ENCODE measurements around the gene VWA8.
"Not testable (repeated sequence)": the region's sequence is repeated elsewhere in the genome, so short reads cannot be mapped to it uniquely, and the experiment has no call there.

VWA8 gene

DNA sequence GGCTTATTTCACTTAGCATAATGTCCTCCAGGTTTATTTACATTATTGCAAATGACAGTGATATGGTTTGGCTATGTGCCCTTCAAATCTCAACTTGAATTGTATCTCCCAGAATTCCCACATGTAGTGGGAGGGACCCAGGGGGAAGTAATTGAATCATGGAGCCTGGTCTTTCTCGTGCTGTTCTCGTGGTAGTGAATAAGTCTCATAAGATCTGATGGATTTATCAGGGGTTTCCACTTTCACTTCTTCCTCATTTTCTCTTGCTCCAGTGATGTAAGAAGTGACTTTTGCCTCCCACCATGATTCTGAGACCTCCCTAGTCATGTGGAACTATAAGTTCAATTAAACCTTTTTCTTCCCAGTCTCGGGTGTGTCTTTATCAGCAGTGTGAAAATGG is 109.6 kb downstream of the VWA8 start:
- DNase-seq (ENCODE audit: low read depth), result no peak
- TF ChIP-seq, protein P1, sequence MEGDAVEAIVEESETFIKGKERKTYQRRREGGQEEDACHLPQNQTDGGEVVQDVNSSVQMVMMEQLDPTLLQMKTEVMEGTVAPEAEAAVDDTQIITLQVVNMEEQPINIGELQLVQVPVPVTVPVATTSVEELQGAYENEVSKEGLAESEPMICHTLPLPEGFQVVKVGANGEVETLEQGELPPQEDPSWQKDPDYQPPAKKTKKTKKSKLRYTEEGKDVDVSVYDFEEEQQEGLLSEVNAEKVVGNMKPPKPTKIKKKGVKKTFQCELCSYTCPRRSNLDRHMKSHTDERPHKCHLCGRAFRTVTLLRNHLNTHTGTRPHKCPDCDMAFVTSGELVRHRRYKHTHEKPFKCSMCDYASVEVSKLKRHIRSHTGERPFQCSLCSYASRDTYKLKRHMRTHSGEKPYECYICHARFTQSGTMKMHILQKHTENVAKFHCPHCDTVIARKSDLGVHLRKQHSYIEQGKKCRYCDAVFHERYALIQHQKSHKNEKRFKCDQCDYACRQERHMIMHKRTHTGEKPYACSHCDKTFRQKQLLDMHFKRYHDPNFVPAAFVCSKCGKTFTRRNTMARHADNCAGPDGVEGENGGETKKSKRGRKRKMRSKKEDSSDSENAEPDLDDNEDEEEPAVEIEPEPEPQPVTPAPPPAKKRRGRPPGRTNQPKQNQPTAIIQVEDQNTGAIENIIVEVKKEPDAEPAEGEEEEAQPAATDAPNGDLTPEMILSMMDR (IDR thresholded peaks at IDR 0.05; ENCODE audit: control insufficient read depth, extremely low read depth, insufficient read depth), result no peak
- no peak overlapping the region for H3K4me3 ChIP-seq (ENCODE audit: low read depth, low read length)

DNA sequence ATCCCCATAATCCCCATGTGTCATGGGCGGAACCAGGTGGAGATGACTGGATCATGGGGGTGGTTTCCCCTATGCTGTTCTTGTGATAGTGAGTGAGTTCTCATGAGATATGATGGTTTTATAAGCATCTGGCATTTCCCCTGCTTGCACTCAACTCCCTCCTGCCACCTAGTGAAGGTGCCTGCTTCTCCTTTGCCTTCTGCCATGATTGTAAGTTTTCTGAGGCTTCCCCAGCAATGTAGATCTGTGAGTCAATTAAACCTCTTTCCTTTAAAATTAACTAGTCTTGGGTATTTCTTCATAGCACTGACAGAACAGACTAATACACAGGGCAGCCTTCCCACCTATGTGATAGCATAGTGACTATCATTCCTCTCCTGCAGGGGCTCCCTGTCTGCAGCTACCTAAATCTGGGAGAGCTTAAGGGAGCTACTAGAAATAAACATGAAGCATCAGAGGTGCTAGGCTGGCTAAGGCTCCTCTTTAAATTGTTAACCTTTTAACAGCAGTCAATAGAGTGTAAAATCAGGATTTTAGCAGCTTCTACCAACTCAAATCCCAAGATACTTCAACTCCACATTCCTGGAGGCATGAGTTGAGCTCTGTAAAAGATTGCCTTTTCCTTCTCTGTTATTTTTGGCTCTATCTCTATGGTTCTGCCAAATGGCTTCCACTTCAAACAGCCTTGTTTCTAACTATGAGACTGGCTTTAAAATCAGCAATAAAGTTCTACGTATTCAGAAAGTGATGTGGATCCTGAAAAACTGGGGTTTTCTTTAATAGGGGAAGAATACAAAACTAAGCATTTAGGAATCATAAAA is 112.3 kb downstream of the VWA8 start:
- no peak for DNase-seq (ENCODE audit: low read depth)
- TF ChIP-seq, protein P1 (IDR thresholded peaks at IDR 0.05; ENCODE audit: control insufficient read depth, extremely low read depth, insufficient read depth), result peak; percentile 24; the same call in 1 of the 2 replicates
- H3K4me3 ChIP-seq (ENCODE audit: low read depth, low read length), result no peak overlapping the region

DNA sequence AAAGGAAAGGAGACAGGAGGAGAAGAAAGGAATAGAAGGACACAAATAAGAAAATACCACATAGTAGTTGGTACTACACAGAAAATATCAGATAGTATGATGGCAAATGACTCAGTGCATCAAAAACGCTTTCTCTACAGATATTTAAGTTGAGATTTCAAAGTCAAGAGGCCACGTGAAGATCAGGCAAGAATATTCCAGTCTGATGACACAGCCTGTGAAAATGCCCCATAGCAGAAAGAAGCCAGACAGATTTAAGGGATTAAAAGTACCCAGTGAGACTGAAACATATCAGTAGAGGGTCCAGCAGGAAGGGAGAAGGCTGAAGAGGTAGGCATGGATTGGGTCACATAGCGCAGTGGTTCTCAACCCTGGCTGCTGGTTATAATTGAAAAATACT is 113.7 kb downstream of the VWA8 start:
- no peak overlapping the region for H3K4me3 ChIP-seq (ENCODE audit: low read depth, low read length)
- no peak for DNase-seq (ENCODE audit: low read depth)
- TF ChIP-seq, protein P1 (IDR thresholded peaks at IDR 0.05; ENCODE audit: control insufficient read depth, extremely low read depth, insufficient read depth), result no peak

DNA sequence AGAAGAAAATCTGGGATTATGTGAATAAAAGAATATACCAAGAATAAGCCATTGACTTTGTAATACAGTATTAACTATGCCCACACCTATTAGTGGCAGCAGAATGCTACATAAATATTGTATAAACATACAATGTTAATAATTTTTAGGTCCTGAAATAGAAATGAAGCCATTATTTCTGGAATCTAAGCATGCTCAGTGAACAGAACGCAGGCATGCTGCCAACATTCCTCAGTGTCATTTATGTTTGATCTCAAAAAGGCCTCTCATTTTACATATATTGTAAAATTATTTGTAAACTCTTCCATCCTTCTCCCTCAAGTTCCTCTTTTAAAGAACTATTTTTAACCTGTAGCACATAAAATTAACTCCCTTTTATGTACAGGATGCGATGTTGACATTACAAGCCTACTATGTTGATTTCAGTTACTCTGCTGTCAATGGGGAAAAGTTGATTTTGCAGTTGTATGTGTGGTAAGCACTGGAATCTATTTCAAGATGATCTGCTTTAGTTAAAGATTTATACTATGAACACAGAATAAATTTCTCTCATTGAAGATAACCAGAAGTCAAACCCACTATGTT is 118.8 kb downstream of the VWA8 start:
- DNase-seq (ENCODE audit: low read depth), result no peak
- H3K4me3 ChIP-seq (ENCODE audit: low read depth, low read length), result no peak overlapping the region
- TF ChIP-seq, protein P1 (IDR thresholded peaks at IDR 0.05; ENCODE audit: control insufficient read depth, extremely low read depth, insufficient read depth), result no peak

DNA sequence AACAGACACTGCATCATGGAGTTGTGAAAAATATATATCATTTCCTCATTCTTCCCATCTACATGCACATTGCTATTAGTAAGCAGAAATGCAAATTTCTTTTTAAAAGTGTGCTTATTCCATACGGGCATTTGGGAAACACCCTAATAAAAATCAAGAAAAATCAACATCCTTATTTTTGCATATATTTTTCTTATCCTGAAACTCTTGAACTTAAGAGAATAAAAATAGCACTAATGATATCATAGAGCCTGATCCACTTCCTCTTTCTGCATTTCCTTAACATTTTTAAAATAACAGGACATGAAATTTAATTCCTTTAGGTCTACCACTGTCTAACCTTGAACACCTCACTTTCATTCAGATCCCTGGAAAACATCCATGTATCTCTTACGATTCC is 123.3 kb downstream of the VWA8 start:
- TF ChIP-seq, protein P1 (IDR thresholded peaks at IDR 0.05; ENCODE audit: control insufficient read depth, extremely low read depth, insufficient read depth), result no peak
- DNase-seq (ENCODE audit: low read depth), result no peak
- H3K4me3 ChIP-seq (ENCODE audit: low read depth, low read length), result no peak overlapping the region

DNA sequence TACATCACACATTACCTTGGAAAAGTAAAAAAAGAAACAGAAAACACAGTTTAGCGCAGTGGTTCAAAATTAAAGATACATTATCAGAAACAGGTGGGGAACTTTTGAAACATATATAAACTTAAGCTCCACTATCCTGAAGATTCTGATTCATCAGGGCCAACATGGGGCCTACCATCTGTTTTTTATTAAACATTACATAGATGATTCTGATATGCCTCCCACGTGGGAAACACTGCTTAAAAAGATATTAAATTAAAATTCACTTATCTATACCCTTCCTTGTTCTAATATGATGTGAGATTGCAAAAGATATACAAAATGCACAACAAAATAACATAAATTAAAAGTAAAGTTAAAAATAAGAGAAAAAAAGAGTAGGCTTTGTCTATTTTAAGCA is 125.0 kb downstream of the VWA8 start:
- TF ChIP-seq, protein P1 (IDR thresholded peaks at IDR 0.05; ENCODE audit: control insufficient read depth, extremely low read depth, insufficient read depth), result no peak
- H3K4me3 ChIP-seq (ENCODE audit: low read depth, low read length), result no peak overlapping the region
- DNase-seq (ENCODE audit: low read depth), result no peak

DNA sequence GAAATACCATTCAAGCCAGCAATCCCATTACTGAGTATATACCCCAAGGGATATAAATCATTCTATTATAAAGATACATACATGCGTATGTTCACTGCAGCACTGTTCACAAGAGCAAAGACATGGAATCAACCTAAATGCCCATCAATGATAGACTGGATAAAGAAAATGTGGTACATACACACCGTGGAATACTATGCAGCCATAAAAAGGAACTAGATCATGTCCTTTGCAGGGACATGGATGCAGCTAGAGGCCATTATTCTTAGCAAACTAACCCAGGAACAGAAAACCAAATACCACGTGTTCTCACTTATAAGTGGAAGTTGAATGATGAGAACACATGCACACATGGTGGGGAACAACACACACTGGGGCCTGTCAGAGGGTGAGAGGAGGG is 126.2 kb downstream of the VWA8 start:
- DNase-seq (ENCODE audit: low read depth); H3K4me3 ChIP-seq (ENCODE audit: low read depth, low read length): not testable (repeated sequence)

Measured in LNCaP clone FGC (cell line).